CD4-positive, alpha-beta T cell treated with Interleukin-17A for 1 hour (primary cell): ENCODE measurements around the gene PRKCB.

ENCODE experiments used
- DNase-seq: peaks from one replicate; pipeline ENCODE4 v3.0.0-alpha.2; 2020

PRKCB gene

GRCh38 chr16:23836404-23837311, 875 bp downstream of the PRKCB start:
- DNase-seq, result peak; percentile 67

GRCh38 chr16:23837553-23838308, 1.9 kb downstream of the PRKCB start:
- DNase-seq, result no peak

- DNase-seq, result no peak
Observed at GRCh38 chr16:23838485-23839142, 2.8 kb downstream of the PRKCB start.

GRCh38 chr16:23840310-23840709, 4.5 kb downstream of the PRKCB start:
- DNase-seq, result no peak

- DNase-seq, result no peak
Observed at GRCh38 chr16:23842137-23842600, 6.4 kb downstream of the PRKCB start.

- no peak for DNase-seq
Observed at GRCh38 chr16:23843143-23843542, 7.4 kb downstream of the PRKCB start.

GRCh38 chr16:23847251-23847650, 11.5 kb downstream of the PRKCB start:
- DNase-seq, result no peak

GRCh38 chr16:23847948-23848347, 12.2 kb downstream of the PRKCB start:
- DNase-seq, result peak; percentile 64

- no peak for DNase-seq
Observed at GRCh38 chr16:23848958-23849357, 13.2 kb downstream of the PRKCB start.

GRCh38 chr16:23852794-23853562, 17.2 kb downstream of the PRKCB start:
- DNase-seq, result no peak

GRCh38 chr16:23855010-23855409, 19.2 kb downstream of the PRKCB start:
- DNase-seq, result no peak

- DNase-seq, result no peak
Observed at GRCh38 chr16:23856251-23856709, 20.5 kb downstream of the PRKCB start.

- DNase-seq, result no peak
Observed at GRCh38 chr16:23857256-23857880, 21.6 kb downstream of the PRKCB start.

GRCh38 chr16:23857881-23858269, 22.1 kb downstream of the PRKCB start:
- no peak for DNase-seq

- no peak for DNase-seq
Observed at GRCh38 chr16:23858542-23858941, 22.8 kb downstream of the PRKCB start.

GRCh38 chr16:23859713-23860269, 24.0 kb downstream of the PRKCB start:
- DNase-seq, result no peak

GRCh38 chr16:23861874-23862273, 26.1 kb downstream of the PRKCB start:
- no peak for DNase-seq

- DNase-seq, result no peak
Observed at GRCh38 chr16:23862556-23862955, 26.8 kb downstream of the PRKCB start.

- DNase-seq, result peak; percentile 56
Observed at GRCh38 chr16:23863511-23864422, 28.0 kb downstream of the PRKCB start.

GRCh38 chr16:23865853-23866252, 30.1 kb downstream of the PRKCB start:
- no peak for DNase-seq

GRCh38 chr16:23866621-23867020, 30.8 kb downstream of the PRKCB start:
- DNase-seq, result no peak
